GM18951 (cell line): ENCODE data around the gene NOD2.

Experiments
- POLR2A ChIP-seq: IDR thresholded peaks from 4 replicates; pipeline ENCODE4 v1.6.1; 2011; ENCODE audit warnings: mild to moderate bottlenecking; ENCODE audit not compliant: insufficient read length, insufficient read depth; ENCODE audit errors: extremely low read depth
- in situ Hi-C: fragments of 300-500 bp; cut with MboI; formaldehyde crosslinking; loops from one replicate; pipeline ENCODE4 v1.12.0; 2022; ENCODE audit warnings: low sequenced_read_pairs, mixed read lengths, inconsistent platforms; ENCODE audit not compliant: unreplicated experiment

NOD2 gene

GRCh38 chr16:50692999-50693781, at the start of gene NOD2:
Gene NOD2, plus strand, starts transcription at chr16:50693606. Its CDS starts 5,890 bp downstream, at chr16:50699496.
- TF ChIP-seq POLR2A = peak; percentile 60
- in situ Hi-C loops = no loop called here

- in situ Hi-C loops = no loop called here
- TF ChIP-seq POLR2A = no peak
Observed at GRCh38 chr16:50644245-50644644, 49.2 kb upstream of the NOD2 start.

DNA sequence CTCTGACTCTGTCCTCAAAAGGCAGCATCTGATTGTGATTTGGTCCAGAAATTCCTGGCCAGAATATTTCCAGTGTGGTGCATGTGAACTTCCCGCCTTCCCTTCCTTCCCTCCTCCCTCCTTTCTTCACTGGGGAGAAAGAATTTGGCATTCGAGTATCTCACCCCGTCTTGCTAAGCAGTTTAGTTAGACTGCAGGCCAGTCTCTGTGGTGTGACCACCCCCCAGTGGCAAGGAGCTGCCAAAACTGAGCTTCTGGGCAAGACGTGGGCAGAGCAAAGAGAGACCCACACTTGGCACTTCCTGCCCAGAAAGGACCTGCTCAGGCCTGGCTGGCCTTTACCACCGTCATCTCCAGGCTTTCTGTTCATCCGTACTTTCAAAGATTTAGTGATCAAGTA, 48.7 kb upstream of the NOD2 start:
- no peak for TF ChIP-seq POLR2A
- in situ Hi-C loops = no loop called here

GRCh38 chr16:50645563-50646220, 47.7 kb upstream of the NOD2 start:
- TF ChIP-seq POLR2A = no peak
- in situ Hi-C loops = no loop called here

- in situ Hi-C loops = no loop called here
- TF ChIP-seq POLR2A = no peak
Observed at GRCh38 chr16:50646345-50646744, 47.1 kb upstream of the NOD2 start.

DNA sequence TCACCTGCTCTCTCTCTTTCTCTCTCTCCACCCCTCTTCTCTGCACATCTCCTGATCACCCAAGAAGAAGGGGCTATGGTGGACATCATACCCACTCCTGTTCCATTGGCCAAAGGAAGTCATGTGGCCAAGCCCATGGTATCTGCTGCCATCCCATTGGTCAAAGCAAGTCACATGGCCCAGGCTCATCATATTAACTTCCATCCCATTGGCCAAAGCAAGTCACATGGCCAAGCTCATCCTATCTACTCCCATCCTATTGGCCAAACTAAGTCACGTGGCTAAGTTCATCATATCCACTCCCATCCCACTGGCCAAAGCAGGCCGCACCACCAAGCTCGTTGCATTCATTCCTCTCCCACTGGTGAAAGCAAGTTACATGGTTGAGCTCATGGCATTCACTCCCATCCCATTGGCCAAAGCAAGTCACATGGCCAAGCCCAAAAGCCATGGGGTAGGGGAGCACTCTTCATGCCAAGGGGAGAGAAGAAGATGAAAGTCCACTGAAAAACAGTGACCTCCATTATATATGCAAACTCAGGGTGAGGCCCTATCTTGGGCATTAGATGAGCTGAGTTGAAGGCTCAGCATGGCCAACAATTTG, 41.5 kb upstream of the NOD2 start:
- TF ChIP-seq POLR2A = no peak
- in situ Hi-C loops = no loop called here

DNA sequence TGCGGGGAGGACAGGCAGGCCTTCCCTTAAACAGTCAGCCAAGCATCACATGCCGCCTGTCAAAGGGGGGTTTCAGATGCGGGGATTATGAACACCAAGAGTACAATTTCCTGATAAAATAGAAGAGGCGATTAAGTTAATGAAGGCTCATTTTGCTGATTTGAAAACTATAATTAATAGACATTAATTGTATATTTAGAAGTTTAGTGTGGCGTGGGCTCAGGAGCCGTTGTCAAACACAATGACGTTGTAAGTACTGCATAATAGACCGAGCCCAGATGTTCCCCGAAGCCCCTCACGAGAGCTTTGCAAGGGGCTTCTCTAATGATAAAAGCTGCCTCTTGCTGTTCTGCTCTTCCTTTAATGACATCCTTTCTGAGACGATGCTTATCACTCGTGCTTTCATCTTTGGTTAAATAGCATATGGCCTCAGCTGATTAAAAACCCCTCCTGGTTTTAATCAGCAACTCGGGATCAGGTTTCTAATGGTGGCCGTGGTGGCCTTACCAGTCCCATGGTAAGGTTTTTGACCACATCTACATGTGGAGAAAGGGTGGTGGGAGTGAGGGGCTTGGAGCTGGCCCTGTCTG, 40.5 kb upstream of the NOD2 start:
- in situ Hi-C loops = no loop called here
- TF ChIP-seq POLR2A = no peak

DNA sequence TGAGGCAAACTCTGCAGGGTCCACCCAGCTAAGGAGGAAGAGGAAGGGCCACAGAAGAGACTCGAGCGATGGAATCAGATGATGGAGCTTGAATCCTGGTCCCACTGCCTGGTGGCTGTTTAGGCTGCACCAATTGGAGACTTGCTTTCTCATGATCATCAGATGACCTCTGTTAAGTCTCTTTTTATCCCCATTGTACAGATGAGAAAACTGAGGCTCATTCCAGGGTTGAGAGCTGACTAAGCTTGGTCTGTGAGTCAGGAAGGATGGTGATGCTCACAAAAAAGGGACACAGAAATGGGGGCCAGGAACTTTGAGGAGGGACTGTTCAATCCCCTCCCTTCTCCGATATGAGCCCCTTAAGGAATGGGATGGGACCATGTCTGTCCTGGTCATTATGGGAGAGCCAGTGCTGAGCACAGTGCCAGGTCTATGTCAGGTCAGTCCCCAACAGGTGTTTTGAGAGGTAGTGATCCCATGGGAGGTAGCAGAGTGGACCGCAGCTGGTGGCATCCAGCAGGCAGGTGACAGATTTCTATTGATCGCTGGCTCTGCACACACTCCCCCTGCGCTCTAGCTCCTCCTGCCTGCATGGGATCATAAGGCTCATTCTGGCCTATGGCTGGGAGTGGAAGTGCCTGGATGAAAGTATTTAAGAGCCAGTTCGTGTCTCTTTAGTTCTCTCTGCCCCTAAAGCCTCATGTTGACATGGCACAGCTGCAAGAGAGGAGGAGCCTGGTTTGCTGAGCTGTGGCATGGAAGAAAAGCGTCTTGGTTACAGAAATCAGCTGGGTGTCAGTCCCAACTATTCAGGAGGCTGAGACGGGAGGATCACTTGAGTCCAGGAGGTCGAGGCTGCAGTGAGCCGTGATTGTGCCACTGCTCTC, 39.5 kb upstream of the NOD2 start:
- no peak for TF ChIP-seq POLR2A
- in situ Hi-C loops = no loop called here

DNA sequence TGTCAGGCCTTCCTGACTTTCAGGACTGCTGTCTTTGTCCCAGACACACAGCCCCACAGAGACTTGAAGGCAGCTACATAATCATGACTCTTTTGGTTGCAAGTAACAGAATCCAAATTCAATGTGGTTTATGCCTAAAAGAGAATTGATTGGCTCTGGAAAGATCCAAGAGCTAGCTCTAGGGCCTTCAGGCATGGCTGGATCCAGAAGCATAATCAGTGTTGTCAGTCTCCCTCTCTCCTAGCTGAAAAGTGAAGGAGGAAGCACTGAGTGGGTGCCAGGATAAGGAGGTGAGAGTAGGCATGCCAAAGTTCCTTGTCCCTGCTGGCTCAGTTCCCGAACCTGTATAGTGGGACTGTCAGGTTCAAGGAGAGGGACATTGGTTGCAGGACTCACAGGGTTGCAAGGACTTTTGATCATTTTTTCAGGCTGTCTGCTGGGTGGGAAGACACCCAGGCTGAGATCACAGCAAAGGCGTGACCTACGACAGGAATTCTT, 37.8 kb upstream of the NOD2 start:
- no peak for TF ChIP-seq POLR2A
- in situ Hi-C loops = no loop called here

DNA sequence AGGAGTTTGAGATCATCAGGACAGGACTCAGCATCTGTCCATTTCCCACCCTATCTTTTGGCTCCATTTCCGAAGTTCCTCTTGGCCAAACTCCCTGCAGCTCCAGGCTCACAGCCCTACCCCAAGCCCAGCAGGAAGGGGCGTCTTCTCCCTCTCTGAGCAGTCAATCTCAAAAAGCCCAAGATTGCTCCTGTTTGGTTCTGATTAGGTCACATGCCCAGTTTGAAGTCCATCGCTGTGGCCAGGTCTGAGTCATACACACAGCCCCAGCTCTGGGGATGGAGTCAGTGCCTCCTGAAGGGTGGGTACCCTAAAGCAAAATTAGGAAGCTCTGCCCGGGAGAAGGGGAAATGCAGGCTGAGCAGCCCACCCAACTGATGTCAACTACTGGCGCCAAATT, 36.2 kb upstream of the NOD2 start:
- in situ Hi-C loops = no loop called here
- no peak for TF ChIP-seq POLR2A

DNA sequence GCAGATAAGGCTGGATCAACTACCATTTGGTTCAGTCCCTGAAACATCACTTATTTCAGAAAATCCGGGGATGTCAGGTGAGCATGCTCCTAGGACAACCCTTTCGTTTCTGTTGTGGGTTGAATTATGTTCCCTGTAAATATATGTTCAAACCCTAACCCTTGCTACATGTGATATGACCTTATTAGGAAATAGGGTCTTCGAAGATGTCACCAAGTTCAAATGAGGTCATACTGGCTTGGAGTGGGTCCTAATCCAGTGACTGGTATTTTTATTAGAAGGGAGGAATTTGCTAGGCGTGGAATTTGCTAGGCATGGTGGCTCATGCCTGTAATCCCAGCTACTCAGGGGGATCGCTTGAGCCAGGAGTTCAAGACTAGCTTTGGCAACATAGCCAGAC, 33.6 kb upstream of the NOD2 start:
- no peak for TF ChIP-seq POLR2A
- in situ Hi-C loops = no loop called here

DNA sequence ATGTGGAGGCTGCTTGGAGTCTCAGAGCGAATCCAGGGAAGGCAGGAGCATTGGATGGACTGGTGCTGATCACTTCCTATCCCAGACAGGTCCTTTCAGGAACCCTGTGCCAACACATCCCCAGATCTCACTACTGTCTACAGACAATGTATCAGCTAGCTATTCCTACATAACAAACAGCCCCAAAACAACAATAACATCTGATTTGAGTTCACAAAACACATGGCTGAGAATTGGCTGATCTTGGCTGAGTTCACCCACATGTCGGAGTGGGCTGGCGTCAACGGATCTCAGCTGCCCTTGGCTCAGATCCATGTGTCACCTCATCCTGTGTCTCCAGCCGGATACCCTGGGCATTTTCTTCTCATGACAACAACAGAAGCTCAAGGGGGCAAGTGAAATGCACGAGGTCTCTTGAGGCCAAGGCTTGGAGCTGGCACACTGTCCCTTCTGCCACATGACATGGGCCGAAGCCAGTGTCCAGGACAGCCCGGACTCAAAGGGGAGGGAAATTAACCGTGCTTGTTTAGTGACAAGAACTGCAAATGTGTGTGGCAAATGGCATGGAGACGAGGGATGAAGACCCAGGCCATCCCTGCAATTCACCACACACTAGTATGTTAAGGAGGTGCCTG, 31.0 kb upstream of the NOD2 start:
- in situ Hi-C loops = no loop called here

More for the DNA sequence above, 31.0 kb upstream of the NOD2 start:
- TF ChIP-seq POLR2A = no peak
